ENCODE measurements around the gene IFT22. TPM values are rescaled to one million over a fixed set of nuclear protein-coding genes. Genes with fewer than 3 reads are reported as not detected.

Gene IFT22
- total and polyA plus RNA-seq, 2 donors from 2014 or later = 42.5 to 92.7 TPM

- peak; percentile 58 for TF ChIP-seq CTCF (IDR thresholded peaks at IDR 0.05; ENCODE audit: borderline replicate concordance, extremely low read depth, insufficient read depth)
- Histone ChIP-seq H3K9me3 (ENCODE audit: control insufficient read depth in 2 of 3, insufficient read depth in 1 of 3, low read length in 3 of 3) (no peaks in the 10 kb centered on the region), H3K9ac (ENCODE audit: low read length in 3 of 3) (peak overlapping the region in 1 of 3 donors; percentile 22), H3K4me3 (ENCODE audit: low read length in 3 of 3) (peak overlapping the region in 2 of 3 donors; percentile 36 to 48), H3K27ac (ENCODE audit: low read depth in 2 of 2, low read length in 2 of 2) (no peak overlapping the region), H3K4me1 (ENCODE audit: control insufficient read depth in 2 of 3, insufficient read depth in 2 of 3, low read depth in 1 of 3, low read length in 3 of 3) (peaks cover 0 to 3% (median 0%) of the 10 kb centered on the region in 3 donors), H3K27me3 (ENCODE audit: control insufficient read depth, insufficient read depth, low read length) (no peaks in the 10 kb centered on the region), H3K36me3 (ENCODE audit: control insufficient read depth in 2 of 3, insufficient read depth in 3 of 3, low read length in 3 of 3) (no peaks in the 10 kb centered on the region)
- intact Hi-C loops (cut with DNase I) = loop anchor here (10.0 kb wide), 1 partner anchor 171 kb away; no protein-coding TSS in a partner anchor
- FAIRE-seq (no peak), DNase-seq (peak; percentile 82 to 89 (median 84))
These were observed 42.2 kb upstream of the IFT22 start for GRCh38 chr7:101363734-101364374.

DNA sequence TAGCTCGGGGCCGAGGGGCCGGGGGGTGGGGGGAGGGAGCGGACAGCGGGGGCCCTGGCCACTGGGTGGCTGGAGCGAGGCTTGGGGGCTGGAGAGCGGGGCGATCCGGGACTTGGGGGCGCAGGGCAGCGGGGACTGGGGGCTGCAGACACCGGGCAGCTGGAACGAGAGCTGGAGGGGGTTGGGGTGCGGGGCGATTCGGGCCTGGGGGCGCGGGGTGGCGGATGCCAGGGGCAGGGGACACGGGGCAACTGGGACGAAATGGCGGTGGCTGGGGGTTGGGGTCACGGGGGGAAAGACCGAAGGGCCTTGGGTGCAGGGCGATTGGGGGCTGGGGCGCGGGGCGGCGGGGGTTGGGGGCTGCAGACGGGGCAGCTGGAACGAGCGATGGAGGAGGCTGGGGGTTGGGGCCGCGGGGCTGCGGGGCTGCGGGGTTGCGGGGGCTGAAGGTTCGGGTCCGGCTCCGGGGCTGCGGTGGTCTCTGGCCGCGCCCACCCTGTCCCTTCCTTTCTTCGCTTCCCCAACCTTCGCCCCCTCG is 41.7 kb upstream of the IFT22 start:
- Histone ChIP-seq H3K4me1 (ENCODE audit: control insufficient read depth in 2 of 3, insufficient read depth in 2 of 3, low read depth in 1 of 3, low read length in 3 of 3) (peaks cover 0 to 3% (median 0%) of the 10 kb centered on the region in 3 donors), H3K9ac (ENCODE audit: low read length in 3 of 3) (no peak overlapping the region), H3K36me3 (ENCODE audit: control insufficient read depth in 2 of 3, insufficient read depth in 3 of 3, low read length in 3 of 3) (no peaks in the 10 kb centered on the region), H3K27me3 (ENCODE audit: control insufficient read depth, insufficient read depth, low read length) (no peaks in the 10 kb centered on the region), H3K4me3 (ENCODE audit: low read length in 3 of 3) (peak overlapping the region in 2 of 3 donors; percentile 36 to 48), H3K27ac (ENCODE audit: low read depth in 2 of 2, low read length in 2 of 2) (no peak overlapping the region), H3K9me3 (ENCODE audit: control insufficient read depth in 2 of 3, insufficient read depth in 1 of 3, low read length in 3 of 3) (no peaks in the 10 kb centered on the region)
- no peak for FAIRE-seq
- intact Hi-C loops (cut with DNase I) = loop anchor here (10.0 kb wide), 1 partner anchor 172 kb away; no protein-coding TSS in a partner anchor
- DNase-seq = no peak
- TF ChIP-seq CTCF (IDR thresholded peaks at IDR 0.05; ENCODE audit: borderline replicate concordance, extremely low read depth, insufficient read depth) = no peak

GRCh38 chr7:101362334-101363195 is 41.0 kb upstream of the IFT22 start, which contains the start of gene COL26A1:
Gene COL26A1, plus strand, starts transcription at chr7:101362875. Its CDS starts 158 bp downstream, at chr7:101363033.
- intact Hi-C loops (cut with DNase I) = loop anchor here (10.0 kb wide), 1 partner anchor 172 kb away; no protein-coding TSS in a partner anchor
- DNase-seq = peak; percentile 64 to 87 (median 75)
- no peak within 1 kb of the TSS for H3K27ac ChIP-seq (ENCODE audit: low read depth in 2 of 2, low read length in 2 of 2)
- no peaks in the 10 kb centered on the region for H3K36me3 ChIP-seq (ENCODE audit: control insufficient read depth in 2 of 3, insufficient read depth in 3 of 3, low read length in 3 of 3)
- peak within 1 kb of the TSS in 2 of 3 donors; percentile 36 to 48 for H3K4me3 ChIP-seq (ENCODE audit: low read length in 3 of 3)
- H3K4me1 ChIP-seq (ENCODE audit: control insufficient read depth in 2 of 3, insufficient read depth in 2 of 3, low read depth in 1 of 3, low read length in 3 of 3) = peaks cover 0 to 3% (median 0%) of the 10 kb centered on the region in 3 donors
- peak within 1 kb of the TSS in 1 of 3 donors; percentile 22 for H3K9ac ChIP-seq (ENCODE audit: low read length in 3 of 3)
- no peak for FAIRE-seq
- no peak for TF ChIP-seq CTCF (IDR thresholded peaks at IDR 0.05; ENCODE audit: borderline replicate concordance, extremely low read depth, insufficient read depth)
- H3K9me3 ChIP-seq (ENCODE audit: control insufficient read depth in 2 of 3, insufficient read depth in 1 of 3, low read length in 3 of 3) = no peaks in the 10 kb centered on the region
- H3K27me3 ChIP-seq (ENCODE audit: control insufficient read depth, insufficient read depth, low read length) = no peaks in the 10 kb centered on the region
